ENCODE data around the gene ROR2.

Gene ROR2

DNA sequence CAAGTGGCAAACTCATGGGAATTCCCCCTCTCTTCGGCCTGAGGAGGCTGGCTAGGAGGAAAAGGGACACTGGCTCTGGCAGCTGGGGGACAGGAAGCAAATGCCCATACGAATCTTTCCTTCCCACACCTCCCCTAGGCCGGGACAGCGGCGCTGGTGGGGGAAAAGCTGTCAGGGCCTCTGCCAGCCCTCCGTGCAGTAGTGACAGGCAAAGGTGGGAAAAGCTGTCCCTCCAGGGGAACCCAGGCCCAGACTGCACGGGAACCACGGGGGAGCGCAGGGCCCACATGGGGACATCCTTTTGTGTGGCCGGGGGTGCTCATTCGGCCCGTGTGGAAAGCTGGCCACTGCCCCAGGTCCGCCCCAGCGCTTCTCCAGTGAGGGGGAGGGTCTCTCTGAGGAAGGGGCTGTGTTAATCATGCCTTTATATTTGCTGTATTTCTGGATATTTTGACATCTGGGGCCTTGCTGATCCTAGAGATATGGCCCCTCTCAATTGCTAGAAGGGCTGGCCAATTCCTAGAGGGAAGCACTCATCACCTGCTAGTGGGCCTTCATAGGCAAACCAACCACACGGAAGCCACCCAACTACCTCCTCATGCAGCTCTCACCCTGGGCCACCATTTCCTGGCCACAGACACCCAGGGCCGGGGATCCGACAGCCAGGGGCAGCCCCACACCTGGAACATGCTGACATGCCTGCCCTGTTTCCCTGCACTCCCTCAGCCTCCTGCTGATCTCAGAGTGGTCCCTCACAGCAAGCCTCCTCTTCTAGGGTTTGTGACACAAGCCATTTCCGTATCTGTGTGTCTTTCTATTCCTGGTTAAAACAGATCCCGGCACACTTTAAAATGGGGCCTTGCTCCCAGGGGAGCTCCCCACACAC lies 138.8 kb downstream of the ROR2 start:
- TF ChIP-seq, protein P1, sequence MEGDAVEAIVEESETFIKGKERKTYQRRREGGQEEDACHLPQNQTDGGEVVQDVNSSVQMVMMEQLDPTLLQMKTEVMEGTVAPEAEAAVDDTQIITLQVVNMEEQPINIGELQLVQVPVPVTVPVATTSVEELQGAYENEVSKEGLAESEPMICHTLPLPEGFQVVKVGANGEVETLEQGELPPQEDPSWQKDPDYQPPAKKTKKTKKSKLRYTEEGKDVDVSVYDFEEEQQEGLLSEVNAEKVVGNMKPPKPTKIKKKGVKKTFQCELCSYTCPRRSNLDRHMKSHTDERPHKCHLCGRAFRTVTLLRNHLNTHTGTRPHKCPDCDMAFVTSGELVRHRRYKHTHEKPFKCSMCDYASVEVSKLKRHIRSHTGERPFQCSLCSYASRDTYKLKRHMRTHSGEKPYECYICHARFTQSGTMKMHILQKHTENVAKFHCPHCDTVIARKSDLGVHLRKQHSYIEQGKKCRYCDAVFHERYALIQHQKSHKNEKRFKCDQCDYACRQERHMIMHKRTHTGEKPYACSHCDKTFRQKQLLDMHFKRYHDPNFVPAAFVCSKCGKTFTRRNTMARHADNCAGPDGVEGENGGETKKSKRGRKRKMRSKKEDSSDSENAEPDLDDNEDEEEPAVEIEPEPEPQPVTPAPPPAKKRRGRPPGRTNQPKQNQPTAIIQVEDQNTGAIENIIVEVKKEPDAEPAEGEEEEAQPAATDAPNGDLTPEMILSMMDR (IDR thresholded peaks at IDR 0.05): no peak
- peak; percentile 49 for DNase-seq (ENCODE audit: low spot score)
- Histone ChIP-seq H3K4me3 (no peak overlapping the region), H3K27ac (no peak overlapping the region)

- Histone ChIP-seq H3K4me3 (no peak overlapping the region), H3K27ac (no peak overlapping the region)
- DNase-seq (ENCODE audit: low spot score): peak; percentile 35
- TF ChIP-seq, protein P1 (IDR thresholded peaks at IDR 0.05): no peak
Observed at GRCh38 chr9:91810286-91810905, 139.6 kb downstream of the ROR2 start.

GRCh38 chr9:91809581-91810285 lies 140.3 kb downstream of the ROR2 start:
- peak; percentile 49 for DNase-seq (ENCODE audit: low spot score)
- TF ChIP-seq, protein P1 (IDR thresholded peaks at IDR 0.05): no peak
- Histone ChIP-seq H3K4me3 (no peak overlapping the region), H3K27ac (no peak overlapping the region)

- TF ChIP-seq, protein P1 (IDR thresholded peaks at IDR 0.05): no peak
- peak; percentile 11 for DNase-seq (ENCODE audit: low spot score)
- no peak overlapping the region for H3K4me3 ChIP-seq
- H3K27ac ChIP-seq: no peak overlapping the region
Observed at GRCh38 chr9:91807643-91808246, 142.3 kb downstream of the ROR2 start.

DNA sequence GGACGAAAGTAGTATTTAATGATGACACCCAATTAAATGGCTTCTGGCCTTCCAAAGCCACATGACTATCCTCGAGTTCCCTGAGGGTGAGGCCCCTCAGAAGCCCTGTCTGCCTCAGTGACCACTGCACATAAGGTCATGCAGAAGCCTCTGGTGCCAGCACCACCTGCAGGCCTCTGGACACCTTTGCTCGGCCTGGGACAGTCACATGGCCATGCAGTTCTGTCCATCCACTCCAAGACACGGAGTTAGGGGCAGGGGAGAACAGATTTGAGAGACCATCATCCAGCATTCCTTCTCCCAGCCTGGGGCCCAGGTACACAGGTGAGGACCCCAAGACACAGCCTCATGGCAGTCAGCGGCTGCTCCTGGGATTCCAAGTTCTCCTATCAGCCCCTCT lies 145.0 kb downstream of the ROR2 start:
- TF ChIP-seq, protein P1 (IDR thresholded peaks at IDR 0.05): no peak
- Histone ChIP-seq H3K4me3 (no peak overlapping the region), H3K27ac (no peak overlapping the region)
- no peak for DNase-seq (ENCODE audit: low spot score)

DNA sequence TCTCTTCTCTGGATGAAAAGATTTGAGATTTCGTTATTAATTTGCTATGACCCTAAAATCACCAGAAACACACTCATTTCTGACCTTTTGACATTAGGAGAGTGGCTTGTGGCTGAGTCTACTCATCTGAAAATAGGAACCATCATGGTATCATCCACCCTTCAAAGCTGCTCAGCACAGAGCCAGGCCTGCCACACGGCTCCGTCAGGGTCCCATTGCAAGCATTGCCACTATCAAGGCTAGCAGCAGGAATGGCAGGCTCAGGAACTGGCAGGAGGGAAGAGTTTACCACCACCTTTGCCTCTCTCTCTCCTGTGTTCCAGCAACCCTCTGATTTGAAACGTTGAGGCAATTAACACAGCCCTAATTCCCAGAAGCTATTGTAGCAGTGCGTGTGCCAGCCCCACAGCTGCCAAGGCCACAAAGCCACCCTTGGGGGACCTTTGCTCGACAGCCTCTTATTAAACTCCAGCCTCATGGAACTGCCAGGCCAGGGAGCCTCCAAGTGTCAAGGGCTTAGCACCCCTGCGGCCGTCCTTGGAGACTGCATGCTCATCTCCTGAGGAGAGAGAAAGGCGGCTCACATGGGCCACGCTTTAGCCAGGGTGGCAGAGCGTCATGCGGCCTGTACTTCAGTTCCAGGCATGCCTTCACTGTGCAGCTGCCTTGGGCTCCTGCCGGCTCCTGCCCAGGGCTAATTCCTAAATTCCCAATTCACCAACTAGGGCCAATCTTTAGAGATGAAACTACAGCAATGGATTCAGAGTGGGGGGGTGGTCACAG lies 145.9 kb downstream of the ROR2 start:
- Histone ChIP-seq H3K4me3 (no peak overlapping the region), H3K27ac (no peak overlapping the region)
- peak; percentile 64 for DNase-seq (ENCODE audit: low spot score)
- TF ChIP-seq, protein P1 (IDR thresholded peaks at IDR 0.05): no peak

Measured in coronary artery (tissue), 2 donors.